HL-60 (cell line): ENCODE results near the gene ANKRD44.
A peak's percentile ranks its signal among the peaks of the same experiment; 100 is the strongest.

ENCODE experiments used
- DNase-seq, 2 experiments: peaks; one replicate each; pipeline ENCODE4 v3.0.0-alpha.2; 2010 to 2020; ENCODE audit warnings: low read depth in 1 of 2, low spot score in 1 of 2
- H3K27ac ChIP-seq: fragments of 250-450 bp; sonication (Bioruptor Pico); replicated peaks from 2 replicates; pipeline ENCODE4 v1.5.1; 2020; ENCODE audit warnings: mild to moderate bottlenecking, moderate library complexity
- H3K27me3 ChIP-seq: fragments of 250-450 bp; sonication (Bioruptor Pico); 2 replicates; pipeline ENCODE4 v1.5.1; 2021; ENCODE audit warnings: mild to moderate bottlenecking, moderate library complexity; ENCODE audit not compliant: insufficient read depth, poor library complexity, severe bottlenecking
- H3K4me3 ChIP-seq: replicated peaks from 2 replicates; pipeline ENCODE4 v1.5.1; 2011; ENCODE audit warnings: mild to moderate bottlenecking, control low read depth, low read length; ENCODE audit not compliant: insufficient read depth
- CTCF ChIP-seq: IDR thresholded peaks from one replicate; pipeline ENCODE4 v1.5.1; 2011; ENCODE audit warnings: low read length, control low read depth, inconsistent platforms; ENCODE audit not compliant: insufficient read depth
- GABPA ChIP-seq: IDR thresholded peaks from 2 replicates; pipeline ENCODE4 v1.6.1; 2012; ENCODE audit warnings: low read depth
- POLR2AphosphoS5 ChIP-seq: IDR thresholded peaks from 2 replicates; pipeline ENCODE4 v1.6.1; 2012; ENCODE audit warnings: low read depth
- SPI1 ChIP-seq: IDR thresholded peaks from 2 replicates; pipeline ENCODE4 v1.6.1; 2012; ENCODE audit warnings: low read depth, mild to moderate bottlenecking, borderline replicate concordance
- TF ChIP-seq, protein P1 (sequence below): IDR thresholded peaks from 2 replicates; pipeline ENCODE4 v1.6.1; 2012; ENCODE audit warnings: low read depth; ENCODE audit not compliant: insufficient replicate concordance

ANKRD44 gene

DNA sequence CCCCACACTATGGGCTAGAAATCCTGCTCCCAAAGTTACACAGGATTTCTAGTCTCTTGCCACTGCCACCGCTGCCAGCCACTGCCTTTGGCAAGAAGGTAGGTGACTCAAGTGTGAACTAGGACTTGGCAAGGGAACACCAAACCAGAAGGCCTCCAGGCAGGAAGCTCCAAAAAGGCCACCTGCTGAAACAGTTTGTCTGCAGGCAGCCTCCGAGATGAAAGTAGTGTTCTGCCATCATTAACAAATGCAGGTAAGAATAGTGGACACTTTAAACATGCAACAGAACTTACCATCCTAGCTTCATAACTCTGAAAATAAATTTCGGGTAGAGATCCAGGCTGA is 3.9 kb downstream of the ANKRD44 start:
- Histone ChIP-seq H3K27me3 (no peaks in the 10 kb centered on the region), H3K4me3 (no peak overlapping the region), H3K27ac (peak overlapping the region; percentile 80)
- TF ChIP-seq POLR2AphosphoS5 (no peak), GABPA (no peak), SPI1 (no peak), CTCF (no peak)
- TF ChIP-seq, protein P1, sequence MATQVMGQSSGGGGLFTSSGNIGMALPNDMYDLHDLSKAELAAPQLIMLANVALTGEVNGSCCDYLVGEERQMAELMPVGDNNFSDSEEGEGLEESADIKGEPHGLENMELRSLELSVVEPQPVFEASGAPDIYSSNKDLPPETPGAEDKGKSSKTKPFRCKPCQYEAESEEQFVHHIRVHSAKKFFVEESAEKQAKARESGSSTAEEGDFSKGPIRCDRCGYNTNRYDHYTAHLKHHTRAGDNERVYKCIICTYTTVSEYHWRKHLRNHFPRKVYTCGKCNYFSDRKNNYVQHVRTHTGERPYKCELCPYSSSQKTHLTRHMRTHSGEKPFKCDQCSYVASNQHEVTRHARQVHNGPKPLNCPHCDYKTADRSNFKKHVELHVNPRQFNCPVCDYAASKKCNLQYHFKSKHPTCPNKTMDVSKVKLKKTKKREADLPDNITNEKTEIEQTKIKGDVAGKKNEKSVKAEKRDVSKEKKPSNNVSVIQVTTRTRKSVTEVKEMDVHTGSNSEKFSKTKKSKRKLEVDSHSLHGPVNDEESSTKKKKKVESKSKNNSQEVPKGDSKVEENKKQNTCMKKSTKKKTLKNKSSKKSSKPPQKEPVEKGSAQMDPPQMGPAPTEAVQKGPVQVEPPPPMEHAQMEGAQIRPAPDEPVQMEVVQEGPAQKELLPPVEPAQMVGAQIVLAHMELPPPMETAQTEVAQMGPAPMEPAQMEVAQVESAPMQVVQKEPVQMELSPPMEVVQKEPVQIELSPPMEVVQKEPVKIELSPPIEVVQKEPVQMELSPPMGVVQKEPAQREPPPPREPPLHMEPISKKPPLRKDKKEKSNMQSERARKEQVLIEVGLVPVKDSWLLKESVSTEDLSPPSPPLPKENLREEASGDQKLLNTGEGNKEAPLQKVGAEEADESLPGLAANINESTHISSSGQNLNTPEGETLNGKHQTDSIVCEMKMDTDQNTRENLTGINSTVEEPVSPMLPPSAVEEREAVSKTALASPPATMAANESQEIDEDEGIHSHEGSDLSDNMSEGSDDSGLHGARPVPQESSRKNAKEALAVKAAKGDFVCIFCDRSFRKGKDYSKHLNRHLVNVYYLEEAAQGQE: no peak
- DNase-seq: peak in 1 of 2 experiments; percentile 61

- Histone ChIP-seq H3K27ac (peak overlapping the region; percentile 80), H3K4me3 (no peak overlapping the region), H3K27me3 (no peaks in the 10 kb centered on the region)
- TF ChIP-seq GABPA: no peak
- TF ChIP-seq, protein P1: no peak
- no peak for TF ChIP-seq CTCF
- no peak for TF ChIP-seq POLR2AphosphoS5
- no peak for TF ChIP-seq SPI1
- DNase-seq: no peak
These were observed 4.4 kb downstream of the ANKRD44 start for GRCh38 chr2:197306024-197306695.

DNA sequence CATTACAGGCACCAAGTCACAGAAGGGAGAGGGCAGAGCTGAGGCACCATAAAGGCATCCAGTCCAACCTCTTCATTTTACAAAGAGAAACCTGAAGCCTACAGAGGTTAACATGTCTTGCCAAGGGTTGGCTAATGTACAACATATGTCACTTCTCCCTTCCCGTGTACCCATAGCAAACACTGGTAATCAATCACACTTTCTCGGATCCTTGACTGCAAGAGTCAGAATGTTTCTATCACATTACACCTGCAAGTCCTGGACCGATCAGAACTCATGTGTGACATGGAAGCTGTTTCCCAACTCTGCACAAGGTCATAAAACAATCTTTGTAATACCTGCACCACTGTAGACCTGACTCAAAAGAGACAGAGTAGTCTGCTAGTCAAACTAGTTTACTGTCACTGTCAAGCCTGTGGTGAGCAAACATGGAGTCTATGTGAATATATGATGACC is 6.0 kb downstream of the ANKRD44 start:
- peak overlapping the region; percentile 80 for H3K27ac ChIP-seq
- no peak for DNase-seq

More for the DNA sequence above, 6.0 kb downstream of the ANKRD44 start:
- H3K4me3 ChIP-seq: no peak overlapping the region
- TF ChIP-seq, protein P1: no peak
- TF ChIP-seq POLR2AphosphoS5 (no peak), GABPA (no peak), CTCF (no peak), SPI1 (no peak)
- H3K27me3 ChIP-seq: no peaks in the 10 kb centered on the region
